GM19397 (cell line): ENCODE measurements around the gene WNT3A.
"Not testable (repeated sequence)": the region's sequence is repeated elsewhere in the genome, so short reads cannot be mapped to it uniquely, and the experiment has no call there.

Experiments
- ATAC-seq: cut with Tn5 transposase; IDR thresholded peaks from one replicate; pipeline ENCODE4 v1.9.1; 2021; ENCODE audit warnings: mild to moderate bottlenecking, moderate library complexity; ENCODE audit not compliant: unreplicated experiment

Gene WNT3A

GRCh38 chr1:228010921-228011320, 4.1 kb downstream of the WNT3A start:
- ATAC-seq: no peak

GRCh38 chr1:228011721-228012311, 5.0 kb downstream of the WNT3A start:
- ATAC-seq: no peak

GRCh38 chr1:228012555-228012954, 5.8 kb downstream of the WNT3A start:
- no peak for ATAC-seq

GRCh38 chr1:228013131-228013934, 6.5 kb downstream of the WNT3A start:
- no peak for ATAC-seq

GRCh38 chr1:228013935-228014930, 7.4 kb downstream of the WNT3A start:
- no peak for ATAC-seq

- no peak for ATAC-seq
Measured at GRCh38 chr1:228015276-228016180, 8.7 kb downstream of the WNT3A start.

GRCh38 chr1:228016181-228016510, 9.3 kb downstream of the WNT3A start:
- ATAC-seq: no peak

GRCh38 chr1:228016653-228017355, 10.0 kb downstream of the WNT3A start:
- no peak for ATAC-seq

- ATAC-seq: no peak
Measured at GRCh38 chr1:228017356-228018124, 10.7 kb downstream of the WNT3A start.

GRCh38 chr1:228018125-228018398, 11.3 kb downstream of the WNT3A start:
- no peak for ATAC-seq

- no peak for ATAC-seq
Measured at GRCh38 chr1:228018961-228019721, 12.3 kb downstream of the WNT3A start.

- not testable (repeated sequence) for ATAC-seq
Measured at GRCh38 chr1:228019722-228020083, 12.9 kb downstream of the WNT3A start.

GRCh38 chr1:228020686-228021354, 14.0 kb downstream of the WNT3A start:
- no peak for ATAC-seq

GRCh38 chr1:228021355-228022030, 14.7 kb downstream of the WNT3A start:
- no peak for ATAC-seq

GRCh38 chr1:228022571-228023293, 15.9 kb downstream of the WNT3A start:
- ATAC-seq: no peak

GRCh38 chr1:228023294-228023639, 16.5 kb downstream of the WNT3A start:
- ATAC-seq: no peak

- ATAC-seq: no peak
Measured at GRCh38 chr1:228029281-228029680, 22.5 kb downstream of the WNT3A start.
